GM11168 (cell line): ENCODE data around the gene NKX2-3.

ENCODE experiments used
- in situ Hi-C: fragments of 300-500 bp; cut with MboI; formaldehyde crosslinking; loops from one replicate; pipeline ENCODE4 v1.12.0; 2022; ENCODE audit warnings: low sequenced_read_pairs; ENCODE audit not compliant: unreplicated experiment

Gene NKX2-3

GRCh38 chr10:99569253-99569939 is 36.7 kb downstream of the NKX2-3 start:
- in situ Hi-C loops = loop anchor here (10.0 kb wide), 1 partner anchor 45 kb away; no protein-coding TSS in a partner anchor

GRCh38 chr10:99569961-99570360 is 37.2 kb downstream of the NKX2-3 start:
- in situ Hi-C loops = loop anchor here (10.0 kb wide), 1 partner anchor 45 kb away; no protein-coding TSS in a partner anchor

DNA sequence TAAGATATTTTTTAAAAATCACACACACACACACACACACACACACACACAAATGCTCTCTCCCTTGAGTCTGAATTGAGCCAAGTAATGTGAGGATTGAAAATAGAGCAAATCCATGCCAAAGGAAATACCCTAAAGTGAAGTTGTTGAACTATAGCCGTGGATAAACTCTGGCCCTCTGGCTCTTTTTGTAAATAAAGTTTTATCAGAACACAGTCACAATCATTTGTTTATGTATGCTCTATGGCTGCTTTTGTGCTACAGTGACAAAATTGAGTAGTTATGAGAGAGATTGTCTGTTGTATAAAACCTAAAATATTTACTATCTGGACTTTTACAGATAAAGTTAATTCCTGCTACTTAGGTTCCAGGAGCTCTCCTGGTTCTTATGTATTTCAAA is 39.1 kb downstream of the NKX2-3 start:
- in situ Hi-C loops = no loop called here

DNA sequence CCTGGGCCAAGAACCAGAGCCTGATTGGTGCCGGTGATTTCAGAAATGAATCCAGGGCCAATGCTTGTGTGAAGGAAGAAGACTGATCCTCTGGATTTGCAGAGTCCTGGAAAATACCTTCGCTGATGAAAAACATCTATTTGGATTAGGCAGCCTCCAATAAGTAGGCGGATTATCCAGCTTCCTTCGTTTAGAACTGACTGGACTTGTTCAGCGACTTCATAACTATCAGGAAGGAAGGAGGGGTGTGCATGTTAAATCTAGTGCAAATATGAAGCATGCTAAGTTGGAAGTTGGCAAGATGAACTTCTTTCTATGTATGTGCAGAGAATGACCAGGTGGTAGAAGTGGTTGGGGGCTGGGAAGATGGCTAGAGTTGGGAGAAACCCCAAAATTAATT is 41.0 kb downstream of the NKX2-3 start:
- in situ Hi-C loops = no loop called here

GRCh38 chr10:99579971-99580370 is 47.2 kb downstream of the NKX2-3 start:
- in situ Hi-C loops = no loop called here

- in situ Hi-C loops = no loop called here
Measured at GRCh38 chr10:99582255-99582770, 49.6 kb downstream of the NKX2-3 start.

DNA sequence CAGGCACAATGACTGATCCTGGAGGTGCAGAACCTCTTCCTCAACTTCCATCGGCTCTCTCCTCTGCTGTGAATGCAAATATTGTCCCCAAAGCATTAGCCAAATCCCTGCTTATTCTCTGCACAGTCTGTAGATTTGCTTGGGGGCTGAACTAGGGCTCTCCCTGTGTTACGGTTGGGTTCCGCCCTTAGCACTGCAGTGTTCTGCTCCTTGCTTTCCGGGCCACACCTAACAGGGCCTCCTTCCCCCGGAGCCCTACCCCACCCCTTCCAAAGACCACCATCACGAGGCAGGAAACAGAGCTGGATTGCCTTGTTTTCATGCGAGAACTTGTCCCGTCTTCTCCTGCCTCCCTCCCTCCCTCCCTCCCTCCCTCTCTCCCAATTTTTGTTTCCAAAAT is 50.9 kb downstream of the NKX2-3 start:
- in situ Hi-C loops = no loop called here
